RPMI7951 (cell line): ENCODE data around the gene PGAP1. TPM values are rescaled to one million over a fixed set of nuclear protein-coding genes. Genes with fewer than 3 reads are reported as not detected.

Experiments used
- DNase-seq: peaks from one replicate; pipeline ENCODE4 v3.0.0-alpha.2; 2012; ENCODE audit warnings: low read depth
- total RNA-seq: library from RNA; depleted of rRNA; stranded (reverse); fragments of >200 nt; shearing (Covaris generic); gene quantifications from 2 replicates; pipeline ENCODE4 v1.2.3, GENCODE V29; 2014; rRNA removed

Gene PGAP1, protein sequence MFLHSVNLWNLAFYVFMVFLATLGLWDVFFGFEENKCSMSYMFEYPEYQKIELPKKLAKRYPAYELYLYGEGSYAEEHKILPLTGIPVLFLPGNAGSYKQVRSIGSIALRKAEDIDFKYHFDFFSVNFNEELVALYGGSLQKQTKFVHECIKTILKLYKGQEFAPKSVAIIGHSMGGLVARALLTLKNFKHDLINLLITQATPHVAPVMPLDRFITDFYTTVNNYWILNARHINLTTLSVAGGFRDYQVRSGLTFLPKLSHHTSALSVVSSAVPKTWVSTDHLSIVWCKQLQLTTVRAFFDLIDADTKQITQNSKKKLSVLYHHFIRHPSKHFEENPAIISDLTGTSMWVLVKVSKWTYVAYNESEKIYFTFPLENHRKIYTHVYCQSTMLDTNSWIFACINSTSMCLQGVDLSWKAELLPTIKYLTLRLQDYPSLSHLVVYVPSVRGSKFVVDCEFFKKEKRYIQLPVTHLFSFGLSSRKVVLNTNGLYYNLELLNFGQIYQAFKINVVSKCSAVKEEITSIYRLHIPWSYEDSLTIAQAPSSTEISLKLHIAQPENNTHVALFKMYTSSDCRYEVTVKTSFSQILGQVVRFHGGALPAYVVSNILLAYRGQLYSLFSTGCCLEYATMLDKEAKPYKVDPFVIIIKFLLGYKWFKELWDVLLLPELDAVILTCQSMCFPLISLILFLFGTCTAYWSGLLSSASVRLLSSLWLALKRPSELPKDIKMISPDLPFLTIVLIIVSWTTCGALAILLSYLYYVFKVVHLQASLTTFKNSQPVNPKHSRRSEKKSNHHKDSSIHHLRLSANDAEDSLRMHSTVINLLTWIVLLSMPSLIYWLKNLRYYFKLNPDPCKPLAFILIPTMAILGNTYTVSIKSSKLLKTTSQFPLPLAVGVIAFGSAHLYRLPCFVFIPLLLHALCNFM
- total RNA-seq, result 7.0 and 7.4 TPM in 2 replicates

DNA sequence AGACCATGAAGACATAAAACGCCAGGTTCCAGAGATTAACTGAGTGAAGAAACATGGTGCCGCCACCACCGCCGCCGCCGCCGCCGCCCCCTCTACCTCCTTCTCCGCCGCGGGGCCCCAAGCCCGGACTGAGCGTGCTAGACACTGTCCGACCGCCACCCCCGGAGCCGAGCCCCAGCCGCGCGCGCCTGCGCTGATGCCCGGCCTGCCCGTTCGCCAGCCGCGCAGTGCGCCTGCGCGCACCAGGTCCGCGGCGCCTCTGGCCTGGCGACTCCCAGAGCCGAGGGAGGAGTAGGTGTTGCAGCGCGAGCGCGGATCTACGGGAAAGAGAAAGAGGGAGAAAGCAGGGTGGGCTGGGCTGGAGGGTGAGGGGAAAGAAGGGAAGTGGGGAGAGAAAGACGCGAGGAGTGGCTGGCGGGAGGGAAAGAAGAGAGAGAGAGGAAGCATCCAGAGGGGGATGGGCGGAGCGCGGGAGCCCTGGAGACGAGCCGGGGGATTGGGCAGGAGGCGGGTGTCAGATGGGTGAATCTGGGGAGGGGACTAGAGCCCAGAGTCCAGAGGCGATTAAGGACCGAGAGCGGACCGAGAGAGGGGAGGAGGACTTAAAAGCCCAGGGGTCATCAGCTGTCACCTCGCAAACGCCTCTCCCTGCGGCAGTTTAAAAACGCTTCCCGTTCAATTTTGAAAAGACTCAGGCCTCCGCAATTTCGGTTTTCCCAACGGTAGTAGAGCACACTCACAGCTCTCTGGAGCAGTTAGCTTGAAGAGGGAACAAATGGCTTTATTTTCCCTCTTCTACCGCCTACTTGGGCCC is at the start of gene PGAP1:
Gene PGAP1, minus strand, starts transcription at position 146 of the 814 bp plus-strand sequence. Its CDS starts 91 bp downstream, at position 55.
- peak; percentile 92 for DNase-seq

DNA sequence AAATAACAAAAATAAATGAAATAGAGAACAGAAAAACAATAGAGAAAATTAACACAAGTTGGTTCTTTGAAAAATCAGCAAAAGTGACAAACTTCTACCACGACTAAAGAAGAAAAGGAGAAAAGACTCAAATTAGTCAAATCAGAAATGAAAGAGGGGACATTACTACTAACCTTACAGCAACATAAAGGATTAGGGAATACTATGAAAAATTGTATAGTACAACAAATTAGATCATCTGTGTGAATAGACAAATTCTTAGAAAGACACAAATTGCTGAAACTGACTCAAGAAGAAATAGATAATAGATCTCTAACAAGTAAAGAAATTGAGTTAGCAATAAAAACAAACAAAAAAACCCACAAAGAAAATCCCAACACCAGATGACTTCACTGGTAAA is 48.5 kb upstream of the PGAP1 start:
- DNase-seq, result no peak

DNA sequence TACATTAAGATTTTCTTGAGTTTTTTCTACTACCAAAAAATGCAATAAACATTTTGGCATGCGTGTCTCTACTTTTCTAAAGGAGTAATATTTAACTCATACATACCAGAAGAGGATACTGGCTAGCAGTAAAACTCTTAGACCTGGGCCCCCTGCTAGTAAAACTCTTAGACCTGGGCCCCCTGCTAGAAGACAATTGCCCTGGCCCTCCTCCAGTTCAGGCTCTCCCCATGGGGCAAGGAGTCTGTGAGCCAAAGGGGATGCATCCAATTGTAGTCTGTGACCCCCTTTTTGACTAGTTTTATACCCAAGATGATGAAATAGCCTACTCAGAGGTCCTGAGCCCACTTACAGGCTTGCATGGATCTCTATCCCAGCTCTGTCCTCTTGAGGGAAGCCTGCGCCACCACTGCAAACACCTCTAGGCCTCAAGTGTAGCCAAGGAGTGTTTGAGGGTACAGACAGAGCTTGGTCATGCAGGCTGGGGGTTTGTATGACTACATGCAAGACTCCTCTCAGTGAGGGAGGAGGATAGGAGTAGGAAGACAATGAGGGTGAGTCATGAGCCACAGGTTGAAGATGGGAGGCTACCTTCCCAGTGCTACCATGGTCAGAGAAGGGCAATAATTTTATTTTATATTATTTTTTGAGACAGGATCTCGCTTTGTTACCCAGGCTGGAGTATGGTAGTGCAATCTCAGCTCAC is 45.2 kb upstream of the PGAP1 start:
- DNase-seq, result no peak

DNA sequence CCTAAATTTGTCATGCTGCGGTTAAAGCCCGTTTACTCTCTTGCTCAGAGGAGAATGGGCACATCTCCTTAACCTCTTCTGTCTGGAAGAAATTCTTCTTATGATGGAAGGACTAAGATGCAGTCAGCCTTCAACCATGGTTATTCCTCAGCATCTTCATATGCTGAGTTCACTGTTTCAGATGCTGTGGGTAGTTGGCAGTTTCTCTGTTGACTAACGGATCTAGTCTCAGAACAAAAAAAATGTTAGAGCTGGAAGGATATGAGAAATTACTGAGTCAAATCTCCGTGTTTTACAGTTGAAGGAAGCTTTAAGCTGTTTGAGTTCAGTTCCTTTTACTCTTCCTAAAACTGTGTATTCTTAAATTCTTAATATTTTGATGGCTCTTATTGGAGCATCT is 43.6 kb upstream of the PGAP1 start:
- no peak for DNase-seq

- no peak for DNase-seq
Measured at GRCh38 chr2:196968516-196968915, 42.0 kb upstream of the PGAP1 start.

GRCh38 chr2:196967775-196968174 is 41.3 kb upstream of the PGAP1 start:
- no peak for DNase-seq

DNA sequence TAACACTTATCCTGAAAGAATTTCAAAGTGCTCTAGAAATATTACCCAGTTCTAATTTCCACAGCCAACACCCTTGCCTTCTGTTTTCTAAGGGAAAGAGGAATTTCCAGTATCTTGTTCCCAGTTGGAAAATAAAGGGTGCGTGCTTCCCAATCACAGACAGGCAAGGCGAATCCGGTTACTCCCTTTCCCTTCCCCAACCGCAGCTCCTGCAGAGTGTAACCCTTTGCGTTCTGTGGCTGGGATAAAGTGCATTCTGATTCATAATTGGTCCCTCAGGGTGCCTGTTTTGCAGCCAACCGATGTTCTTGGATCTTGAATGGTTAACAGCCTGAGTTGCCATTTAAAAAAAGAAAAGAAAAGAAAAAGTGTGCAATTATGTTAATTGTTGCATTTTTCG is 40.6 kb upstream of the PGAP1 start:
- DNase-seq, result peak; percentile 87

DNA sequence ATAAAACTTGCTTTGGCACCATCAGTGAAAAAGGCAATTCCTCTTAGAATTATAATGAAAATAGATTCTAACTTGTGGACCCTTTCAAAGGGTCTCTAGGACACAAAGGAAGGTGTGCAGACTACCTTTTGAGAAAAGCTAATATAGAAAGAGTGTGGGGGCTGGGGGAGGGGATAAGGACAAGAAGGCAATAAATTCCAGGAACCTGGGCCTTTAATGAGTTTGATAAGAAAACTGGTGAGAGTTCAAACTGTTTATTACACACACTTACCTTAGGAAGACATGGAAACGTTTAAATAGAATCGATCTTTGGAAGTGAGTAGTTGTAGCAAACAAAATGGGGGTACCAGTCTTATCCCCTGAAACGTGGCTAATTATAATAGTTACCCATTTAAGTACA is 39.6 kb upstream of the PGAP1 start:
- DNase-seq, result no peak

DNA sequence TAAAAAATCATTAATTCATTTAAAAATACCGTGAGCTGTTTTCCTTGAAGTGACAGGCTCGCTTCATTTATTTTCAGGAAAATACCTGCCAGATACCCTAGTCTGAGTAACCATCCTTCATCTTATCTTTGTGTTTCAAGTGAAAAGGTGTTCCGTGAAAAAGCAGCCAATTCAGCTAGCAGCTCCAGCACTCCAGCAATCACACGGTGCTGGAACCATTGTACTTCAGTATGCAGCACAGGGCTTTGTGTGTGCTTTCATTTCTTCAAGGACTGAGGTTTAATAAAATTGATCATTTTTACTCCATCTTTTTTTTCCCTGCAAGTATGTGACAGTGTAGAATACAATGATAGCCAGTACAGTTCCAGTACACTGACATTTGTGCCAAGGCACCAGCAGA is 39.1 kb upstream of the PGAP1 start:
- no peak for DNase-seq

DNA sequence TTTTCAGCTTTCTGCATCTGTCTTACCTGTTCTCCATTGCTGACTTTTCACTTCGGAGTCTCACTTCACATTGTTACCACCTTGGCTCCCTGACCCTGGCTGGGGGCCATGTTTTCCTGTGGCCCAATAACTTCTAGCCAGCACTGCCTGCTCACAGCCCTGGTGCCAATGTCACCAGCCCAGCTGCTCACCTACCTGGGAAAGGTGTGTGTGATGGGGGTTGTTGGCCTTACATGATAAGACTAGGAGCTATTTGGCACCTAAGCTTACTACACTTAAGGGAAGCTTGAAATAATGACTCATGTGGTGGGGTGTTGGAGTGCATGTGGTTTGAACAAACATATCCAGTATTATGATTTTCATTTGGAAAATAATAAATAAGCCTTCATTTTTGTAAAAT is 37.5 kb upstream of the PGAP1 start:
- no peak for DNase-seq

GRCh38 chr2:196963043-196963442 is 36.5 kb upstream of the PGAP1 start:
- no peak for DNase-seq

- no peak for DNase-seq
Measured at GRCh38 chr2:196962325-196962724, 35.8 kb upstream of the PGAP1 start.

GRCh38 chr2:196961889-196962288 is 35.4 kb upstream of the PGAP1 start:
- no peak for DNase-seq

DNA sequence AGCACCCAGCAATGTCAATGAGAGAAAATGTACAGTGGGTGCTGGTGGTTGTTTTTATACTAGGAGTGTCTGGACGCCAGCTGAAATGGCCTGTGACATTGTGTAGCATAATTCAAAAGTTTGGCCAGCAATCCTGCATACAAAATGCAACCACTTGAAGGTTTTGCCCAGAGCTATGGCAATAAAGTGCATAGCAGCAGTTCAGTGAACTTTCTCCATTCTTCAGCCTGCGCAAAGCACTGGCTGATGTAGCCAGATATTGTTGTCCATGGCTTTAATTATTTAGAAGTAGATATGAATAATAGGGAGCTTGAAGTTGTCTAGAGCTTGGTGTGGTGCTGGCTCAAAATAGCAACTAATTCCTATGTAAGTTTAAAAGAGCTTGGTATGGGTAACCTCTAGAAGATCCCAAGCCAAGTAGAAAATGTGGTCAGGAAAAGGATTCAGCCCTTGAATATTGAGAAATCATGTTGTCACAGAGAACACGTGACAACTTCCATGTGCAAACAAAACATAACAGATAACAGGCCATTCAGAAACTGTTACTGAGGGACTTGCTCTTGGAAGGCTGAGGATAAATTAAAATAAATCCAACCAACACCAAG is 33.3 kb upstream of the PGAP1 start:
- DNase-seq, result peak; percentile 20

DNA sequence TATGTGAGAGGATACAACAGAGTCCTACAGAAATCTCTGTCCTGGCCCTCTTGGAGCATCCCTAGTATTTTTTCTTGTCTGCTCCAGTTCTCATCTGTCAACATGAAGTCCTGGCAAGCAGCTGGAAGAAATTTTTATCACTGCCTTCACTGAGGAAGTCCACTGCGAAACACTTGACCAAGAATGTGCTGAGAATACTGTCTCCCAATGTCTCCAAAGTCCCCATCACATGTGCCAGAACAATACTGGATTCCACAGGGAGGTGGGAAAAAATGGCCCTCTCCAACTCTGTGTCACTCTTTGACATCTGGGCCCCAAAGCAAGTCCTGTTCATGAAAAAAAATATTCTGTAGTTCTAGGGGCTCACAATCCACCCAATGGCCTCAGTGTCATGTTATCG is 32.8 kb upstream of the PGAP1 start:
- DNase-seq, result no peak

- DNase-seq, result no peak
Measured at GRCh38 chr2:196957881-196958525, 31.5 kb upstream of the PGAP1 start.

DNA sequence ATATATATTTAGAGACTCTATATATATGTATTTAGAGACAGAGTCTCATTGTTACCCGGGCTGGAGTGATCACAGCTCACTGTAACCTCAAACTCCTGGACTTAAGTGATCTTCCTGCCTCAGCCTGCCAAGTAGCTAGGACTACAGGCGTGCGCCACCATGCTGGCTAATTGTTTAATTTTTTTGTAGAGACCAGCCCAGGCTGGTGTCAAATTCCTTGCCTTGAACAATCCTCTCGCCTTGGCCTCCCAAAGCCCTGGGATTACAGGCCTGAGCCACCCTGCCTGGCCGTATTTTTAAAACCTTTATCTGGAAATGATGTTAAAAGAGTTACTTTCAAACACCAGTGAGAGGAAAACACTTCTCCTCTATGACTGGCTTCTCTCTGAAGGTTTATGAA is 30.9 kb upstream of the PGAP1 start:
- DNase-seq, result no peak

DNA sequence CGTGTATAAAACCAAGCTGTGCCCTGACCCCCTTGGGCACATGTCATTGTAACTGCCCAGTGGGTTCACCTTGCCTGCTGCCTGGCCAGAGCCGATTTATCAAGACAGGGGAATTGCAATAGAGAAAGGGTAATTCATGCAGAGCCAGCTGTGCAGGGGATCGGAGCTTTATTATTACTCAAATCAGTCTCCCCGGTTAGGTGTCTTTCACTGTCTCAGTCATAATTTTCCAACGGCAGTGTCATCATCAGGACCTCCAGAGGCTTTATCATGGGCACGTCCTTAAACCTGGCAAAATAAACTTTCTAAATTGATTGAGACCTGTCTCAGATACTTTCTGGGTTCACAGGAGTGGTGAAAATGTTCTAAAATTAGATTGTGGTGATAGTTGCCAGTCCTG is 29.6 kb upstream of the PGAP1 start:
- DNase-seq, result no peak

- DNase-seq, result no peak
Measured at GRCh38 chr2:196955036-196955435, 28.5 kb upstream of the PGAP1 start.

GRCh38 chr2:196954001-196954400 is 27.5 kb upstream of the PGAP1 start:
- DNase-seq, result no peak
